NOMO-1 treated with DMSO at 0.1 percent for 48 hours (cell line): ENCODE measurements around the gene SUPT7L.

Source experiments
- DNase-seq: peaks from one replicate; lab custom pipeline; 2025; ENCODE audit not compliant: unreplicated experiment; lab: John Stamatoyannopoulos, UW

The SUPT7L gene

GRCh38 chr2:27663285-27664153 is at the start of gene SUPT7L, which contains the start of gene SLC4A1AP:
SUPT7L (minus strand) TSS chr2:27663614; CDS start chr2:27662192, 1,422 bp downstream.
SLC4A1AP (plus strand) TSS chr2:27663889; CDS start chr2:27663915, 26 bp downstream.
- DNase-seq: peak; percentile 74

- no peak for DNase-seq
Measured at GRCh38 chr2:27713201-27713600, 49.8 kb upstream of the SUPT7L start.

- DNase-seq: no peak
Measured at GRCh38 chr2:27712522-27712921, 49.1 kb upstream of the SUPT7L start.

- no peak for DNase-seq
Measured at GRCh38 chr2:27711804-27712203, 48.4 kb upstream of the SUPT7L start.

- peak; percentile 7 for DNase-seq
Measured at GRCh38 chr2:27710640-27711430, 47.4 kb upstream of the SUPT7L start.

- no peak for DNase-seq
Measured at GRCh38 chr2:27709960-27710575, 46.7 kb upstream of the SUPT7L start.

- no peak for DNase-seq
Measured at GRCh38 chr2:27709326-27709725, 45.9 kb upstream of the SUPT7L start.

GRCh38 chr2:27708666-27709065 is 45.3 kb upstream of the SUPT7L start:
- no peak for DNase-seq

GRCh38 chr2:27708257-27708654 is 44.8 kb upstream of the SUPT7L start:
- DNase-seq: no peak

GRCh38 chr2:27707462-27708256 is 44.2 kb upstream of the SUPT7L start:
- DNase-seq: no peak

GRCh38 chr2:27705851-27706622 is 42.6 kb upstream of the SUPT7L start:
- DNase-seq: peak; percentile 25

GRCh38 chr2:27704342-27704876 is 41.0 kb upstream of the SUPT7L start:
- no peak for DNase-seq

- peak; percentile 88 for DNase-seq
Measured at GRCh38 chr2:27703638-27704341, 40.4 kb upstream of the SUPT7L start.

- DNase-seq: no peak
Measured at GRCh38 chr2:27702302-27702701, 38.9 kb upstream of the SUPT7L start.

GRCh38 chr2:27701676-27702075 is 38.3 kb upstream of the SUPT7L start:
- DNase-seq: no peak

GRCh38 chr2:27697660-27698059 is 34.2 kb upstream of the SUPT7L start:
- DNase-seq: no peak

GRCh38 chr2:27690052-27690451 is 26.6 kb upstream of the SUPT7L start:
- DNase-seq: no peak

- DNase-seq: no peak
Measured at GRCh38 chr2:27689424-27689823, 26.0 kb upstream of the SUPT7L start.

GRCh38 chr2:27687232-27687631 is 23.8 kb upstream of the SUPT7L start:
- DNase-seq: no peak
